ENCODE measurements around the gene KMT2D.
A peak's percentile ranks its signal among the peaks of the same experiment; 100 is the strongest.
"Not testable (repeated sequence)": the region's sequence is repeated elsewhere in the genome, so short reads cannot be mapped to it uniquely, and the experiment has no call there.

The KMT2D gene

DNA sequence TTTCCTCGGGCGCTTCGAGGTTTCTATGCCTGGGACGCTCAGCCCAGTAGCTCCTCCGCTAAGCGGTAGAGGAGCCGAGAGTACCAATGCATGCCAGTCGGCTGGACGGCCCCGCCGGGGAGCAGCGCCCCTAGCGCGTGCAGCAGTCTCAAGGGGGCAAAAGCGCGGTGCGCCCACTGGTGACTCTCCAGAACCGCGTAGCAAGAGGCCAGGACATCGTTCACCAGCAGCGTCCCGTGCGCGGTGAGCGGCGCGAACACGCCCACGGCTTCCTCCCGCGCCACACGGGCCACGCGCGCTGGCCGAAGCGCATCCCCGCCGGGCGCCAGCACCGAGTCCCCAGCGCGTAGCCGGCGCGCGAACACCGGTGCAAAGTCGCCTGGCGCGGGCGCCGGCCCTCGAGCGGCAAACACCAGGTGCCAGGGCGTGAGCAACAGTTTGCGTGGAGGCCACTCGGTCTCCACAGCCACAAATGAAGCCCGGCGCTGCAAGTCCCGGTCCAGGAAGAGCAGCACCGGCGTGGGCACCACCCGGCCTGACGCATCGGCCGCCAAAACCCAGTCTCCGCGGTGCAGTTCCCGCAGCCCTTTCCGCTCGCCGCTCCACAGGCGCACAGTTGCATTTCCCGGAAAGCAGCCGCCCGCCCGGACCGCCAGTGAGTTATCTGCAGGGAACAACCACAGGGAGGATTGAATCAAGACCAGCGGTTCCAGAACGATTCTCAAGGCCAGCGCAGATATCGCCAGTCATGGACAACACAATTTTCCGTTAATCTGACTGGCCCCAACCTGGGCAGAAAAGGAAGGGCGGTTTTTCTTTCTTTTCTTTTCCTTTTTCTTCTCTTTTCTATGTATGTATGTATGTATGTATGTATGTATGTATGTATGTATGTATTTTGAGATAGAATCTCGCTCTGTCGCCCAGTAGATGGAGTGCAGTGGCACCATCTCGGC lies 29.5 kb upstream of the KMT2D start:
- DNase-seq (ENCODE audit: low read depth in 3 of 3) = no peak

DNA sequence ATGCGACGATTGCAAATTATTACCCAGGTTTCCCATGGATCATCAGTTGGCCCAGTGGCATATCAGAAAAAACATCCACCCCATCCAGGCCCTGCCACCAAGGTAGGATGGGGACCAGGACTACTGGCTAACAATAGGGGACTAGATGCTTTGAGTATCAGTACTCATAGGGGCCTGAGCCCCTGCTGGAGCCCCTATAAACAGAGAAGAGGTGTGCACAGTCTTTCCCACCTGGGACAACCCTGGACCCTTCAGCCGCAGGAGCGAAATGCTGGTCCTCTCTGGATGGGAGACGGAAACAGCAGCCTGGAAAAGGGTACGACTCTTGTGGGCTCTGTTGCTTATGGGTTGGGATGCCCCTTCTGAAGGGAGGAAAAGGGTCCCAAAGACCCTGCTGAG lies 28.3 kb upstream of the KMT2D start:
- no peak for DNase-seq (ENCODE audit: low read depth in 3 of 3)

DNA sequence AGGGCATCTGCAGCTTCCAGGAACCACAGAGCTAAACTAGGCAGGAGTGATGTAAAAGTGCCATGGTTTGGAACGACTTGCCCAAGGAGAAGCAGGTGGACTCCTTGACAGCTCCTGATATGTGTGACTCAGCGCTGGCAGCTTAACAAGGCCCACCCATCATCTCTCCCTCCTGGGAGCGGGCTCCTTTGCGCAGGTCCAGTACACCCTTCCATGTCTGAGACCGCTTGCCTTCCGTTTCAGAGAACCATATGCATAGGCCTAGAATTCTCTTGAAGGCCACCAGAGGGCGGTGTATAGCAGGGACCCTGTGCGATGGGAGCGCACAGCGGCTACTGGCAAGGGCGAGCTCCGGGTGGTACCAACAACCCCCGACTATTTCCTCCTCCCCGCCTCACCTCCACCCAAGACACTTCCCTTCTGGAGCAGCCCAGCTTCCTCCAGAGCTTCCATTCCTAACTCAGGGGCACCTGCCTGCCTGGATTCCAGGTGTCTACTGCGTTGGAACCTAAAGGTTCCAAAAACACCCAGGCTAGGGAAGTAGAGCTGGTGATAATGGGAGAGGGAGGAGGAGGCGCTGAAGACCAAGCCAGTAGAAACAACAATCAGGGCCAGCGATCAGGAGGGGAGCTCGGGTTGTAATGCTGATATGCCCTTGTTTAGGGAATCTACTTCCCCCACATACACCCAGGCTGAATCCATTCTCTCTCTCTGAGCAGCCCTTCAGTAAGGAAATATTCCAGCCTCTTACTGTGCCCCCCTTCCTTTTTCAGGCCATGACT lies 27.7 kb upstream of the KMT2D start:
- peak; percentile 45 to 75 (median 52) for DNase-seq (ENCODE audit: low read depth in 3 of 3)

DNA sequence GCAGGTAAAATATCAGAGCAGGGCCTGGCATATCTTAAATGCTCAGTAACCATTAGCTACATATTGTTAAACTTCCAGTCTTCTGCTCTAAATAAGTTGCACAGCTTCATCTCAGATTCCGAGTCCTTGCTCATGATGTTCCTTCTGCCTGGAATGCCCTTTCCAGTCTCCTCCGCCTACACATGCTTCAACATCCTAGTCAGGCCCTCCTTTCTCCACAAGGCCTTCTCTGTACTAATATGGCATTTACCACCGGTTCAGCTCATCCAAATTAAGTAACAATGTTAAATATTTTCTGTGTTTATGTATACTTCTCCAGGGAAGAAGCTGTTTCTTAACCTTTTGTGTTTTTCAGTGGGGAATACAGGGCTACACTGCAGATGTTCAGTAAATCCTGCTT lies 25.5 kb upstream of the KMT2D start:
- no peak for DNase-seq (ENCODE audit: low read depth in 3 of 3)

DNA sequence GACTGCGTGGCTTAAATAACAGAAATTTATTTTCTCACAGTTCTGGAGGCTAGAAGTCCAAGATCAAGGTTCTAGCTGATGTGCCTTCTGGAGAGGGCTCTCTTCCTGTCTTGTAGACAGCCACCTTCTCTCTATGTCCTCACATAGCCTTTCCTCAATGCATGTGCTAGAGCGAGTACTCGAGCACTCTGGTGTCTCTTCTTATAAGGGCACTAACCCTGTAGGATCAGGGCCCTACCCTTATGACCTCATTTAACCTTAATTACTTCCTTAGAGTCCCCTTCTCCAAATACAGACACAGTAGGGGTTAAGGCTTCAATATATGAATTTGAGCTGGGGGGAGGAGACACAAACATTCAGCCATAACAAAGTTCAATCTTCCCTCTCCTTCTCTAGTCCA lies 23.8 kb upstream of the KMT2D start:
- DNase-seq (ENCODE audit: low read depth in 3 of 3) = no peak

DNA sequence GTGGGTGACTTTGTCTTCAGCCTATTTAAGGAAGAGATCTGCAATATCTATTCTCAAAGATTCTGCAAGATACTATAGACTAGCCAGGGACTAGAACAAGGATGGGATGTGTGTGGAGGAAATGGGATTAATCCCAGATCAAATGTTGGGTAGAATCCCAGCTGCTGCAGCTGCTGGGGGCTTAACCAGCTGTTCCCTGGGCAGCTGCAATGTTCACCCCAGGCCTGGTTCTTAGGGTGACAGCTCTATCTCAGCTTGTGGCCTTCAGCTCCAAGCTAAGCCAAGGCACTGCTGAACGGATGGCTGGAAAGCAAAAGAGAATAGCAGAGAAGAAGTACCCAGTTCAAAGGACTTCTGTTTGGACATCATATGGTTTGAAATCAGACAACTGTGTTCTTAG lies 19.2 kb upstream of the KMT2D start:
- no peak for DNase-seq (ENCODE audit: low read depth in 3 of 3)

DNA sequence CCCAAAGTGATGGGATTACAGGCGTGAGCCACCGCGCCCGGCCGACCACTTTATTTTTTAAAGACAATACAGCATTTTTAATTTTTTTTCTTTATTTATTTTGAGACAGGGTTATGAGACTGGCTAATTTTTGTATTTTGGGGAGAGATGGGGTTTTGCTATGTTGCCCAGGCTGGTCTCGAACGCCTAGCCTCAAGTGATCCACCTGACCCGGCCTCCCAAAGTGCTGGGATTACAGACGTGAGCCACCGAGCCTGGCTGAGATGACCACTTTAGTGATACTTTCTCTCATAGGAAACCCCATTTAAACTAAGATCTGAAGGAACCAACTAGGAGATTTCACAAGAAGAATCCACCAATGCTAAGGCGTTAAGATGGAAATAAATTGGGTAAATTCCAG lies 10.4 kb upstream of the KMT2D start:
- no peak for DNase-seq (ENCODE audit: low read depth in 3 of 3)

DNA sequence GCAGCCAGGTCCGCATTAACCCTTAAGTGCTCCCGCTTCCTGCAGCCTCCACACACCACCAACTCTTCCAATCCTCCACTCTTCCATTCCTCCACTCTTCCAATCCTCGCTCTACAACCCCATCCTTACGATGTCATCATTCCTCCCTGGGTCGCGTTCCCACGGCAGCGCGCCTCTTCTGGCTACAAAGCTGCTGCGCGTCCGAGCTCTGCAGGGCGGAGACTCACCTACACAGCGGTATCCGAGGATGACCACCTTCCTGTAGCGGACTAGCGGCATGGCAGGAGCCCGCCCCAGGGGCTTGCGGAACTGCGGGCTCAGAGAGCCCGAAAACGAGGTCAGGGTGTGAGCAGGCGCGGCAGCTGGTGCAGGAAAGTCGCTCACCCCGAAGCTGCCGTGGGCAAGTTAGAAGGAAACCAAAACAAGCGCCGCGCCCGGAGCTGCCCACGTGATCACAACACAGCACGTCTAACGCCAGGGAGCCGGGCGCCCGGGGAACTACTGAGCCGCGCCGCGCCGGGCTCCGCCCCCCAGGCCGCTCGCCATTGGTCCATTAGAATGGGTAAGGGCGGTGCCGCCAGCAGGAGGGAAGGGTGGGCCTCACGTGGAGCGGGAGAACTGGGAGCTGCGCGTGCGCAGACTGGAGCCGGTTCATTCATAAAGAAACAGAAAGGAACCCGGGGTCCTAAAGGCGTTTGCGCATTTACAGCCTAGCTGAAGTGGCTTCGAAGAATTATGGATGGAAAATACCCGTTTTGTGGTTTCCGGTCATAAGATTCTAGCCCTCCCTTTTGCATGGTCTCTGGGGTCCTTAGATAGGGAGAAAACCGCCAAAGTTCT lies 9.1 kb upstream of the KMT2D start, which contains the start of gene RHEBL1:
Gene RHEBL1, minus strand, starts transcription at position 473 of the 840 bp plus-strand sequence. Its CDS starts 194 bp downstream, at position 279.
- DNase-seq (ENCODE audit: low read depth in 3 of 3) = peak; percentile 98 to 99 (median 99)

DNA sequence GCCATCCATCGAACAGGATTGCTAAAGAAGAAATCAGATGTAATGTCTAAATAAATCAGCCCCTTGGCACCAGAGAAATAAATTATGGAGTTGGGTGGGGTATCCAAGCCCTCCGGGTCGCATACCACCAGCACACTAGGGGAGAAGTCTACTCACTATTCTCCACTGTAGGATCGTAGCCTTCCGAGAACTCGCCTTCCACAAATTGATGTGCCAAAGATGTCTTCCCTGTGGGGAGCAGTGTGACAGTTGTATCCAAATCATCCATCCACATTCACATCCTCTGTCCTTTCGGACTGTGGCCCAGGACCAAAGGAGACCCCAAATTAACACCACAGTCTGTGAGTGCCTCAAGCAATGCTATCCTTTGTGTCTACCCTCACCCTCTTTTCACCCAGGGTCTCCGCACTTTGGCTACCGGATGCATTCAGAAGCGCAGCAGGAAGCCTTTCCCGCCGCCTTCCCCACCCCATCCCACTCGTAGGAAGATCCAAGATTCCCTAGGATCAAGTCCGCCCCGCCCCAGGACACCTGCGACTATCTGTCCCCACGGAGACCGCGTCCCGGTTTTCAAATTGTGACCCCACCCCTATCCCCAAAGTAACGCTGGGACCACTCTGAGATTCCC lies 8.4 kb upstream of the KMT2D start:
- no peak for DNase-seq (ENCODE audit: low read depth in 3 of 3)

DNA sequence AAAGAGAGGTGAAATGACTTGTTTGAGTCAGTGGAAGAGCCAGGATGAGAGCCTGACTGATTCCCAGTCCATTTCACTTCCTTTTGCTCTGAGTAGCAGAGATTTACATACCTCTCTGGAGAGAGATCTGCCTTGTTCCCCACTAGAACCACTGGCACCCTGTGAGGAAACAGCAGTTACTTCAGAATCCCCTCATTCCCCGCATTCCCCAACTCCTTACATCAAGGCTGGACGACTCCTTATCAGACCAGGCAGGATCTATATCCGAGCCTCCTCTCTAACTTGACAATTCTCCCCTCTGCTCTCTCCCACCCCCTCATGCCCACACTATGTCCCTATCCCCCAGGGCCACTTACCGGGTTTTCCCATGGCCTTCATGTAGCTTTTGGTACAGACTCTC lies 5.5 kb upstream of the KMT2D start:
- DNase-seq (ENCODE audit: low read depth in 3 of 3) = no peak

DNA sequence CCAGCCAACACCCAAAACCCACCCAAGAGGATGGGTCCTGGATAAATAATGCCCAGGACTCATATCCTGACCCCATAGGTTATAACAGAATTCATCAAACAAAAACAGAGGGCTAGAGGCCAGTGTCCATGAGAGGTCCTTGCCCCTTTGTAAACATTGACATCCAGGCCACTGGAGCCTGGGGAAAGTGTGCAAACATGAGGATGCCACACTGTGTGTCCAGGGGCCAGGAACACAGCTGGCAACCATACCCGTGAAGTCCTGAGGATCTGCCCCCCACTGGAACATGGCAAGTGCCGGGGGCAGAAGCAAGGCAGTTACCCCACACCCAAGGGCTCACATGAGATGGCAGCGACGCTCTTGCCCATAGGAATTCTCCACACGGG lies 4.2 kb upstream of the KMT2D start:
- no peak for DNase-seq (ENCODE audit: low read depth in 3 of 3)

DNA sequence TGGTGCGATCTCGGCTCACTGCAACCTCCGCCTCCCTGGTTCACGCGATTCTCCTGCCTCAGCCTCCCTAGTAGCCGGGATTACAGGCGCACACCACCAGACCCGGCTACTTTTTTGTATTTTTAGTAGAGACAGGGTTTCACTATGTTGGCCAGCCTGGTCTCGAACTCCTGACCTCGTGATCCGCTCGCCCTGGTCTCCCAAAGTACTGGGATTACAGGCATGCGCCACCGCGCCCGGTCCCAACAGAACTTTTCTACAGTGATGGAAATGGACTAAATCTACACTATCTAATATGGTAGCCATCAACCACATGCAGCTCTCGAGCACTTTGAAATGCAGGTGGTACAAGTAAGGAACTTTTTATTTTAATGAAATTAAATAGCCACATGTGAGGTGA lies 1.3 kb upstream of the KMT2D start:
- DNase-seq (ENCODE audit: low read depth in 3 of 3) = not testable (repeated sequence)

DNA sequence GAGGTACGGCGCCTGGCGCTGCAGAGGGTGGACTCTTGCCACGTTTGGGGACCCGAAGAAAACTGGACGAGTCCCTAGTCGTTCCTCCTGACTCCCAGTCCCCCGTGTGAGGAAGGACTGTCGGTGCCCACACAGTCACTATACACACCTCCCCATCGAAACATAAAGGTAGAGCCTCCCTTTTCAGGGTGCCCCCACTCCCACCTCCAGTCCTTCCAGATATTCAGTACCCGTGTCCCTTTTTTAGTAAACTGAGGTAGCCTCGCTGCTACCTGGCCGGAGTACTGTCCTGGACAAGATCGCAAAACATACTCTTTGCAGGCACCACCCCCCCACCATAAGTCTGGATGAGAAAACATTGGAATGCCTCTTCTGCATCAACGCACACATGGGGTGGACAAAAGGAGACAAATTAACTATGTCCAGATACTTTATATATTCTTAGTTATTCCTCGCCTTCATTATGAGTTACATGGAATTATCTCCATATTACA lies 610 bp upstream of the KMT2D start:
- no peak for DNase-seq (ENCODE audit: low read depth in 3 of 3)

DNA sequence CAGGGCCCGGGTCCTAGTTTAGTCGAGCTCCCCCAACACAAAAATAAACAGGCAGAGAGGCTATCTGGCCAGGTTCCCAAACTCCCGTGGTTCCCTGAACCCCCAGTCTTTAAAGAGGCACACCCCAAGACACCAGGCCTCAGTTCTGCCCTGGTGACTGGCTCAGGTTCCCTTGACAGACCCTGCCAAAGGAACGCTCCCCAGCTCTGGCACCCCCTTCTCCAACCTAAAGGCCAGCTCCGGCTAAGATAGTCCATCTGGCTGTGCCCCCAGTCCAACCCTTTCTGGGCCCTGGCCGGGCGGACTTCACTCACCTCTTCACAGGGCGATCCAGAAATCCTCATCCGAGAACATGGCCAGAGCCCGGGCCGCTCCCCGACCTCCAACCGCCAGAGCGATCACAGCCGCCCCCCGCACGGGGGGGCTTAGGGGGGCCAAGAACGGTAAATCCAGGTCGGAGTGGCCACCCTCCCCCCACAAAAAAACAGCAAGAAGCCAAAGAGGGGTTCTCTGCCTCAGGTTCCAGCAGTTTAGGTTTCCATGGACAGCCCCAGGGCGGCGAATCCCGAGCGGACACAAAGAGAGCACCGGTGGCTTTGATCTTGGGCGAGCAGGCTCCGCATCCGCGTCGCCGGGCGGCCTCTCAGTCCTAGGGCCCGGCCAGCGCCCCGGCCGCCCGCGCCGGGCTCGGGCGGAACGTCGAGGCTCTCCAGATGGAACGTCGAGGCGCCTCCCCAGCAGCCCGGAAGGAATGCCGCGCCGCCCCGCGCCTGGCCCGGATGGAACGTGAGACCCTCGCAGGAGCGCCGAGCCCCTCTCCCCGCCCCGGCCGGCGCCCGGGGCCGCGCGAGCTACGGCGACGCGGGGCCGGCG lies 1.1 kb downstream of the KMT2D start:
- no peak for DNase-seq (ENCODE audit: low read depth in 3 of 3)

DNA sequence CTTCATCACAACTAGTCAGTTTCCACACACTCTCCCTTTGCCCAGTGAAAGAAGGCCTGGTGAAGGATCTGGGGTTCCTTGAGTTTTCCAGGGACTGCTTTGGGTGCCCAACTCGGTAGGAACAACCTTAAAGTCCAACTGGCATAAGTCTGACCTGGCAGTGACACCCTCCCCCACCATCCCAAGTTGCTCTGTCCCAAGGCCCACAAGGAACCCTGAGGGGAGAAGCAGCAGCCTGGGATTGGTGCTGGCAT lies 1.6 kb downstream of the KMT2D start:
- no peak for DNase-seq (ENCODE audit: low read depth in 3 of 3)

DNA sequence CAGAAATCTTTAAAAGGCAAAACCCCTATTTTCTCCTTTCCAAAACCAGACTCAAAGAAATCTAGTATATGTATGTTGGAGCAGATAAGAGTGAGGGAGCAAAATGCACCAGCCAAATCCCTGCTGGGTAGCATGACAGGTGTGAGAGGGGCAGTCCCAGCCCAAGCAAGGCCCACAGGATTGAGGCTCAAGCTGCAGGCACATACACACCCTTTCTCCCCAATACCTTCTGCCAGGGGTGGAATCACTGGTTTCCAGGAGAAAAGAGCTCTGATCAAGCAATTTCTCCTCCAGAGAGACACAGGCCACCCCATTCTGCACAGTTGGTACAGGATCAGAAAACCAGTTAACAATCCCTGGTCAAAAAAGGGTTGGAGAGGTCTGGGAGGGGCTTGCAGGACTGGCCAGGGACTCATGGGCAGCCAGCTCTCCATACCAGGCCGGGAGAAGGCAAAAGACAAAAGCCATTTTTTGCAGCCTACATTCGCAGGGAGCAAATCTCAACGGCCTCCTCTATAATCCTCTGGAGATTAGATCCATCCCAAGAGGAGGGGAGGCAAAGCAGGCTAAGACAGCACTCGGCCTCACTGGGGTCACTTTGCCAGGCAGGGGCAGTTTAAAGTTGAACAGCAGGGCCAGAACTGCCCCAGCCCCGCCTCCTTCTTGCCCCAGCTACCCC lies 2.1 kb downstream of the KMT2D start:
- no peak for DNase-seq (ENCODE audit: low read depth in 3 of 3)

DNA sequence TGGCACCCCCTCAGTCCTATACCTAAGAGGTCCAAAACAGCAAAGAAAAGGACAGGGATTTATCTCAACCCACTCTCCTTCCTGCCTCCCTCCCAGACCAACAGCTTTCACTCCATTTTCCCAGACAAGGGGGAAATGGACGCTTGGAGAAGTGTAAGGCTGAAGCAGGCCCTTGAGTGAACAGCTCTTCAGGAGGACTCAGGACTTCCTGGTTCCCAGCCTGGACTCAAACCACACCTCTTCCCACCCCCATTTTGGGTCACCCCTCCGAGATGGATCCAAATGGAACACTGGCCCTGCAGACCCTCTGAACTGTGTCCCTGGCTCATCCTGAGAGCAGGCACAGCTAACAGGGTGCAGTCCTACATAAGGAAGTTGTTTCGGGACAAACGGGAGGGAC lies 2.7 kb downstream of the KMT2D start:
- DNase-seq (ENCODE audit: low read depth in 3 of 3) = no peak

DNA sequence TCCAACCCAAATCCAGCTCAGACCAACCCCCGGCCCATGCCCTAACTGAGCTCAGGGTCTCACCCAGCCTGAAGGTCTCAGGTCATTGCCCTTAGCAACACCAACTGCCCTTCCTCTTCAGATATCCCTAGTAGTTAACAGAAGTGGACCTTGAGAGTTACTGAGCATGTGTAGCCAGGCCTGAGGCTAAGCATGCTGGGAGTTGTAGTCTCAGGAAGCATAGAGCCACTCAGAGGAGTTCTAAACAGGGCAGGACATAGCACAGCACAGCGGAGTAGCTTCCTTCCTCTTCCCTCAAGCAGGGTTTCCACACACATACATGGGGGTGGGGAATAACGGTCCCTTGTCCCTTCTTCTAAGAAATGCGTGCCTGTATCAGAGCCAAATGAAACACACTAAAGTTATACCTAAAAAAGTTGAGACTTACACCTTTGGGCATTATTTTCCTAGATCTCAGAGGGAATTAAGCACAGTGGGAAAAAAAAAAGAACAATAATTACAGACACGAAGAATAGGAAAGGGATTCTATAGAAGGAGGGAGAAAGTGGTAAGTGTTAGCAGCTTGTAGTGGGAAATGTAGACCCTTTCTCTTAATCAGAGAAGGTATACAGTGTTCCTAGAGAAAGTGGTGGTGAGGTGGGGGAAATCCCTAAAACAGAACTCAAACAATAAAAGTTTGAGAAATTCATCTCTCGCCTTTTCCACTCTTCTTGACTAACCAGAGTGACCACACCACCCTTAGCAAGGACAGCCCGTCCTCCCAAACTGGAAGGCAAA lies 4.4 kb downstream of the KMT2D start:
- DNase-seq (ENCODE audit: low read depth in 3 of 3) = peak in 2 of 3 donors; percentile 20 to 29

DNA sequence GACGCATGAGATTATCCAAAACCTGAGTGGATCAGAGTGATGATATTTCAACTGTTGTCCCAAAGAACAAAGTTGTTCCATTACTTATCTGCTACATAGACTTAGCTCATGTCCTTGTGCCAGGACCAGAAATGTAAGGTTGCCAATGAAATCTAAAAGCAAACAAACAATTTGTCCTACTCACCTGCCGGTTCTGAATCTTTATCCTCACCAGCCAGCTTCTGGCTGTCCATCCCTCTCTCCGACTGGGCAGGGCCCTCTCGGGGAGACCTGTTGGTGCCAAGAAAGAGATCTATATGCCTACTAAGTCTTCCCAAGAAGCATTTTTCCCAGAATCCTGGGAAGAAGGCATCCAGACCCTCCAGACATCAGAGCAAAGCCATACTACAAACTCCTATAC lies 5.5 kb downstream of the KMT2D start:
- DNase-seq (ENCODE audit: low read depth in 3 of 3) = no peak

All from stimulated activated CD4-positive, alpha-beta T cell treated with anti-CD3 and anti-CD28 coated beads, TNF-alpha, amount 100 ng/mL, for 48 hours (primary cell).